LoVo (cell line): ENCODE measurements around the gene CT45A2.
"Not testable (repeated sequence)": the region's sequence is repeated elsewhere in the genome, so short reads cannot be mapped to it uniquely, and the experiment has no call there.

Experiments
- DNase-seq: peaks from one replicate; pipeline ENCODE4 v3.0.0-alpha.2; 2016; ENCODE audit warnings: low spot score

Gene CT45A2, protein sequence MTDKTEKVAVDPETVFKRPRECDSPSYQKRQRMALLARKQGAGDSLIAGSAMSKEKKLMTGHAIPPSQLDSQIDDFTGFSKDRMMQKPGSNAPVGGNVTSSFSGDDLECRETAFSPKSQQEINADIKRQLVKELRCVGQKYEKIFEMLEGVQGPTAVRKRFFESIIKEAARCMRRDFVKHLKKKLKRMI

DNA sequence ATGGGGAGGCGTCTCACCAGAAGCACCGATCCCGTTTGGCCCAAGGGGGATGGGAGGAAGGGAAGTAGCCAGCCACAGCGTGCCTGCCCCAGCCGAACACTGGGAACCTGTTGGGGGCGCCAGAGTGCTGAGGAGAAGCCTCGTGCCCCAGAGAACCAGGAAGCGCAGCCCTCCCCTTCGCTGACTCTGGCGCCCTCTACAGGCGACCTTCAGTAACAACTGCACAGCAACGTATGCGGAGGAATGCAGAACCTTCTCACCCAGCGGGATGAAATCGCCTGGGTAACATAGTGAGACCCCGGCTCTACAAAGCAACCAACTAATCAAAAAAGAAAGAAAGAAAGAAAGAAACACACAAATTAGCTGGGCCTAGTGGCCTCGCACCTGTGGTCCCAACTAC, at the start of gene CT45A2:
Gene CT45A2, minus strand, starts transcription at position 101 of the 400 bp plus-strand sequence. CDS start 3,747 bp downstream, outside the sequence.
- not testable (repeated sequence) for DNase-seq

DNA sequence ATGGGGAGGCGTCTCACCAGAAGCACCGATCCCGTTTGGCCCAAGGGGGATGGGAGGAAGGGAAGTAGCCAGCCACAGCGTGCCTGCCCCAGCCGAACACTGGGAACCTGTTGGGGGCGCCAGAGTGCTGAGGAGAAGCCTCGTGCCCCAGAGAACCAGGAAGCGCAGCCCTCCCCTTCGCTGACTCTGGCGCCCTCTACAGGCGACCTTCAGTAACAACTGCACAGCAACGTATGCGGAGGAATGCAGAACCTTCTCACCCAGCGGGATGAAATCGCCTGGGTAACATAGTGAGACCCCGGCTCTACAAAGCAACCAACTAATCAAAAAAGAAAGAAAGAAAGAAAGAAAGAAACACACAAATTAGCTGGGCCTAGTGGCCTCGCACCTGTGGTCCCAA, 34.6 kb upstream of the CT45A2 start, which contains the start of gene CT45A8:
Gene CT45A8, minus strand, starts transcription at position 101 of the 400 bp plus-strand sequence. CDS start 3,755 bp downstream, outside the sequence.
- DNase-seq = not testable (repeated sequence)

DNA sequence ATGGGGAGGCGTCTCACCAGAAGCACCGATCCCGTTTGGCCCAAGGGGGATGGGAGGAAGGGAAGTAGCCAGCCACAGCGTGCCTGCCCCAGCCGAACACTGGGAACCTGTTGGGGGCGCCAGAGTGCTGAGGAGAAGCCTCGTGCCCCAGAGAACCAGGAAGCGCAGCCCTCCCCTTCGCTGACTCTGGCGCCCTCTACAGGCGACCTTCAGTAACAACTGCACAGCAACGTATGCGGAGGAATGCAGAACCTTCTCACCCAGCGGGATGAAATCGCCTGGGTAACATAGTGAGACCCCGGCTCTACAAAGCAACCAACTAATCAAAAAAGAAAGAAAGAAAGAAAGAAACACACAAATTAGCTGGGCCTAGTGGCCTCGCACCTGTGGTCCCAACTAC, 17.4 kb upstream of the CT45A2 start, which contains the start of gene CT45A7:
Gene CT45A7, minus strand, starts transcription at position 101 of the 400 bp plus-strand sequence. CDS start 3,747 bp downstream, outside the sequence.
- not testable (repeated sequence) for DNase-seq

GRCh38 chrX:135802687-135803086, 17.1 kb downstream of the CT45A2 start, which contains the start of gene CT45A6:
Gene CT45A6 (minus strand): TSS chrX:135802787. CDS start chrX:135798993, 3,794 bp downstream.
- DNase-seq = not testable (repeated sequence)

DNA sequence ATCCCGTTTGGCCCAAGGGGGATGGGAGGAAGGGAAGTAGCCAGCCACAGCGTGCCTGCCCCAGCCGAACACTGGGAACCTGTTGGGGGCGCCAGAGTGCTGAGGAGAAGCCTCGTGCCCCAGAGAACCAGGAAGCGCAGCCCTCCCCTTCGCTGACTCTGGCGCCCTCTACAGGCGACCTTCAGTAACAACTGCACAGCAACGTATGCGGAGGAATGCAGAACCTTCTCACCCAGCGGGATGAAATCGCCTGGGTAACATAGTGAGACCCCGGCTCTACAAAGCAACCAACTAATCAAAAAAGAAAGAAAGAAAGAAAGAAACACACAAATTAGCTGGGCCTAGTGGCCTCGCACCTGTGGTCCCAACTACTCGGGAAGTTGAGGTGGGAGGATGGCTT, 34.4 kb downstream of the CT45A2 start, which contains the start of gene CT45A5:
Gene CT45A5, minus strand, starts transcription at position 101 of the 400 bp plus-strand sequence. CDS start 3,774 bp downstream, outside the sequence.
- not testable (repeated sequence) for DNase-seq

DNA sequence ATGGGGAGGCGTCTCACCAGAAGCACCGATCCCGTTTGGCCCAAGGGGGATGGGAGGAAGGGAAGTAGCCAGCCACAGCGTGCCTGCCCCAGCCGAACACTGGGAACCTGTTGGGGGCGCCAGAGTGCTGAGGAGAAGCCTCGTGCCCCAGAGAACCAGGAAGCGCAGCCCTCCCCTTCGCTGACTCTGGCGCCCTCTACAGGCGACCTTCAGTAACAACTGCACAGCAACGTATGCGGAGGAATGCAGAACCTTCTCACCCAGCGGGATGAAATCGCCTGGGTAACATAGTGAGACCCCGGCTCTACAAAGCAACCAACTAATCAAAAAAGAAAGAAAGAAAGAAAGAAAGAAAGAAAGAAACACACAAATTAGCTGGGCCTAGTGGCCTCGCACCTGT, 51.7 kb downstream of the CT45A2 start, which contains the start of gene CT45A3:
Gene CT45A3, minus strand, starts transcription at position 101 of the 400 bp plus-strand sequence. CDS start 3,747 bp downstream, outside the sequence.
- not testable (repeated sequence) for DNase-seq
